CD4-positive, alpha-beta T cell treated with Interleukin-17A for 4 hours (primary cell): Measurements from ENCODE around the gene EEF2KMT.
"Not testable (repeated sequence)": the region's sequence is repeated elsewhere in the genome, so short reads cannot be mapped to it uniquely, and the experiment has no call there.

Source experiments
- DNase-seq: peaks from one replicate; pipeline ENCODE4 v3.0.0-alpha.2; 2020; ENCODE audit warnings: mixed read lengths

Gene EEF2KMT, protein sequence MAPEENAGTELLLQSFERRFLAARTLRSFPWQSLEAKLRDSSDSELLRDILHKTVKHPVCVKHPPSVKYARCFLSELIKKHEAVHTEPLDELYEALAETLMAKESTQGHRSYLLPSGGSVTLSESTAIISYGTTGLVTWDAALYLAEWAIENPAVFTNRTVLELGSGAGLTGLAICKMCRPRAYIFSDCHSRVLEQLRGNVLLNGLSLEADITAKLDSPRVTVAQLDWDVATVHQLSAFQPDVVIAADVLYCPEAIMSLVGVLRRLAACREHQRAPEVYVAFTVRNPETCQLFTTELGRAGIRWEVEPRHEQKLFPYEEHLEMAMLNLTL

GRCh38 chr16:5097470-5098220 lies at the start of gene EEF2KMT:
EEF2KMT (minus strand) TSS chr16:5097795; CDS start chr16:5097739, 56 bp downstream.
- DNase-seq, result peak; percentile 97

GRCh38 chr16:5144621-5144956 lies 47.0 kb upstream of the EEF2KMT start:
- not testable (repeated sequence) for DNase-seq

GRCh38 chr16:5143761-5144620 lies 46.4 kb upstream of the EEF2KMT start:
- DNase-seq, result no peak

DNA sequence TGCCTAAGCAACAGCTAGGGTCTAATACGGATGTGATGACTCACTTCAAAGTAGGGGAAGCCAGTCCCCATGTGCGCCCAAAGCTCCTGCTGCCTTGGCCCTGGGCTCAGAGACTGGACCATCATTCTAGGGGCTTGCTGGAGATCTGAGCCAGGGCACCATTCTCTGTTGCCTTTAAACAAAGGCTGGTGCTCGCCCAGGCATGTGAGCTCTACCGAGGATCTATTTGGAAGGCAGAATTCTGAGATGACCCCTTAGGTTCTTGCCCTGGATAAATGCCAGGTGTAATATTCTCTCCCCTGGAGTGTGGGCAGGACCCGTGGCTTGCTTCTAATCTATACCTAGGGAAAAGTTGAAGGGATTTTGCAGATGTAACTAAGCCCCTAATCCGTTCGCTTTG lies 42.6 kb upstream of the EEF2KMT start:
- not testable (repeated sequence) for DNase-seq

DNA sequence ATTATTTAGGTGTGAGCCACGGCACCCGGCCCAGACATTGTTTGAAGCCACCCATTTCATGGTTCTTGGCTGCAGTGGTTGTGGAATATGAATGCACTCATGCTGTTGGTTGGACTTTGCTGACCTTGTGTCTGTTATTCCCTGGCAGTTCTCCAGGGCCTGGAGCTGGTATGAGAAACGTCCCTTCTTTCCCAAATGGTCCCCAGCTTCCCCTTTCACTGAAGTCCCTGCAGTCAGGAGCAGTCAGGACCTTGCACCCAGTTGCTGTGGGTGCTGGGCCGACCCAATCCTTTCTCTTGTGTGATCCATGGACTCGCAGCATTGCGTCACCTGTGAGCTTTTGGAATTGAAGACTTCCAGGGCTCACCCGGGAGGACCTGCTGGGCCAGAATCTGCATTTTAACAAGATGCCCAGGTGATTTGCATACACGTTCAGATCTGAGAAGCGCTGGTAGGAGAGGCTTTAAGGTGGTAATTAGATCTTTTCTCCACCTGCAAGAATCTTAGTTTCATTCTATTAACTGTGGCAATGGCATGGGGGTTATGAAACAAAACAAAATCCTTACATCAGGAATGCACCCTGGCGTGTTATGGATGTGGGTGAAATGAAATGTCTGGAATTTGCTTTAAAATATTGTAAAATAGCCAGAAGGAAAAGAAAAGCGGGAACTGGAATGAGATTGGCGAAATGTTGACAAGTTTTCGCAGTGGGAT lies 37.3 kb upstream of the EEF2KMT start:
- DNase-seq, result not testable (repeated sequence)

- not testable (repeated sequence) for DNase-seq
Observed at GRCh38 chr16:5132915-5133600, 35.5 kb upstream of the EEF2KMT start.

DNA sequence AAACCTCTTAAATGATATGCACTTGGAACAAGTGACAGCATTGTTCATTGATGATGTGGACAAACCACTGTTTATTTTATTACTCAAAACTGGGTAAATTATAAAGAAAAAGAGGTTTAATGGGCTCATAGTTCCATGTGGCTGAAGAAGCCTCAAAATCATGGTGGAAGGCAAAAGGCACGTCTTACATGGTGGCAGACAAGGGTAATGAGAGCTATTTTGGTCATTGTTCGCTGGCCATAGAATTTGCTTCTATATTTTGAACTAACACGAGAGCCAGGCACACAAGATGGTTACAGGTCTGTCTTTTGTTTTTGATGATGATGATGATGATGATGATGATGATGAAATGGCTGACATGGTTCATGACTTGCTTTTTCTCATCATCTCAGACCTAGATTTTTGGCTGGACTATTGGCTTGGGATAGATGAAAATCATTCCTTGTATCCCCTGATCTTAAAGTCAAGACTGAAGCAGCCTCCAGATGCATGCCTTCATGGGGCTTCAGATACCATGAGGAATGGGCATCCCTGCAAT lies 33.9 kb upstream of the EEF2KMT start:
- not testable (repeated sequence) for DNase-seq

- peak; percentile 62 for DNase-seq
Observed at GRCh38 chr16:5117300-5118087, 19.9 kb upstream of the EEF2KMT start.

- DNase-seq, result not testable (repeated sequence)
Observed at GRCh38 chr16:5116780-5117295, 19.2 kb upstream of the EEF2KMT start.

DNA sequence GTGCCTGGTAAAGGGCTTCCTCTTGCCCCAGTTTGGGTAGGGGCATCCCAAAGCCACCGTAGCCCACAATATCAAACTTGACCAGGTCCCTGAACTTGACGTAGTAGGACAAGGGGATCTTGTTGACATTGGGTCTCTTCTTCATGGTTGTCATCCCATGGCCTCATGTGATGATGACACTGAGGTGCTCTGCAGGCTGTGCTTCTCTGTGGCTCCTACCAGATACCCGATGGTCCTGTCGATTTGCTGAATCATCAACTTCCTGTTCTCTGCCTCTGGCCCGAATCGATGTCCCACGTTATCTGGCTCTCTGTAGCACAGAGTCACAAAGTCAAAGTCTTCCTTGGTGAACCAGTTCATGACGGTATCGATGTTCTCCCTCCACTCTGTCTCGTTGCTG lies 13.3 kb upstream of the EEF2KMT start:
- DNase-seq, result not testable (repeated sequence)

GRCh38 chr16:5108505-5109158 lies 11.0 kb upstream of the EEF2KMT start:
- no peak for DNase-seq

GRCh38 chr16:5105039-5105438 lies 7.4 kb upstream of the EEF2KMT start:
- not testable (repeated sequence) for DNase-seq

DNA sequence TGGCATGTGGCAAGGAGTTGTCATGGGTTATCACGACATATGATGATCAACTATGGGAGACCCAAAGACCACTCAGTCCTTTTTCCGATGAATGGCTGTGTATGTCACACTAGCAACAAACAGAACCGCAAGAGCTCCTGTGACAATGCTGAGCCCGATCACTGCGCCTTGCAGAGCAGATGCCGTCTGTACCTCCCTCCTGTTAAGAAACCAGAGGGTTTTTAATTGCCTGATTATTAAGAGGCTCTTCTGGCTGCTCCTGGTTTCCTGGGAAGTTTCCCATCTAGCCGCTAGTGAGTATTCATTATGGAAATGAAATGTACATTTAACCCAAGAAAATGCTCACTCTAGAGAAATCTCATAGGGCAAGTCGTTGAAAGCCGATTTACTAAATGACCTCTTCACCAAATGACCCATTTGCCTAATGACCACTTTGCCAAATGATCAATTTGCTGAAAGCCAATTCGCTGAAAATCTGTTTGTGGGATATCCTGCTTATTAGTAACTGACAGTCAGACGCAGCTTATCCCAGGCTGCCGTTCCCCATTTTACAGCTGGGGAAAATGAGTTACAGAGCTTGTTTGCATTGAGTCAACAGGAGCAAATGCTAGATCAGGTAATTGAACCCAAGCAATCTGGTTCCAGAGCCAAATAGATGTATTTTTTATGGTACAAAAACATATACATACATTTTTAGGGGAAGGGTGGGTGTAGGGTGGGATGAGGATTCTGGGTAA lies 5.9 kb upstream of the EEF2KMT start:
- DNase-seq, result not testable (repeated sequence)

- not testable (repeated sequence) for DNase-seq
Observed at GRCh38 chr16:5099174-5099573, 1.6 kb upstream of the EEF2KMT start.

GRCh38 chr16:5098221-5099159 lies 895 bp upstream of the EEF2KMT start:
- DNase-seq, result peak; percentile 98

GRCh38 chr16:5097061-5097469 lies 530 bp downstream of the EEF2KMT start:
- peak; percentile 46 for DNase-seq

- DNase-seq, result not testable (repeated sequence)
Observed at GRCh38 chr16:5096437-5097060, 1.0 kb downstream of the EEF2KMT start.
